Caki2 (cell line): Measurements from ENCODE around the gene PRKCH. TPM values are rescaled to one million over a fixed set of nuclear protein-coding genes. Genes with fewer than 3 reads are reported as not detected.
"Not testable (repeated sequence)": the region's sequence is repeated elsewhere in the genome, so short reads cannot be mapped to it uniquely, and the experiment has no call there.

ENCODE experiments used
- DNase-seq: peaks from one replicate; pipeline ENCODE4 v3.0.0-alpha.2; 2015; ENCODE audit warnings: low read depth
- in situ Hi-C: cut with HindIII; loops from 2 replicates; pipeline ENCODE4 v1.10.0; 2016; ENCODE audit warnings: low sequenced_read_pairs, low pct_unique_long_range_greater_than_20kb, mixed read lengths
- total RNA-seq: library from RNA; depleted of rRNA; stranded (reverse); fragments of >200 nt; shearing (Covaris generic); gene quantifications from 2 replicates; pipeline ENCODE4 v1.2.3, GENCODE V29; 2014; ENCODE audit warnings: low replicate concordance

Gene PRKCH
- total RNA-seq, 1 experiment from 2014 or later, result 1.6 TPM

- DNase-seq, result no peak
- in situ Hi-C loops, result no loop called here
Measured at GRCh38 chr14:61519106-61519505, 197.7 kb downstream of the PRKCH start.

- DNase-seq, result no peak
- in situ Hi-C loops, result no loop called here
Measured at GRCh38 chr14:61519735-61520134, 198.4 kb downstream of the PRKCH start.

- in situ Hi-C loops, result no loop called here
- DNase-seq, result no peak
Measured at GRCh38 chr14:61520576-61520975, 199.2 kb downstream of the PRKCH start.

- in situ Hi-C loops, result no loop called here
- DNase-seq, result no peak
Measured at GRCh38 chr14:61521773-61522172, 200.4 kb downstream of the PRKCH start.

- in situ Hi-C loops, result no loop called here
- DNase-seq, result no peak
Measured at GRCh38 chr14:61523751-61524150, 202.4 kb downstream of the PRKCH start.

- in situ Hi-C loops, result no loop called here
- peak; percentile 88 for DNase-seq
Measured at GRCh38 chr14:61524211-61524806, 202.9 kb downstream of the PRKCH start.

GRCh38 chr14:61524936-61525292, 203.5 kb downstream of the PRKCH start:
- DNase-seq, result no peak
- in situ Hi-C loops, result no loop called here

- in situ Hi-C loops, result no loop called here
- DNase-seq, result peak; percentile 93
Measured at GRCh38 chr14:61525293-61526011, 204.1 kb downstream of the PRKCH start.

- in situ Hi-C loops, result no loop called here
- no peak for DNase-seq
Measured at GRCh38 chr14:61526405-61527312, 205.3 kb downstream of the PRKCH start.

GRCh38 chr14:61527325-61528100, 206.1 kb downstream of the PRKCH start:
- DNase-seq, result peak; percentile 51
- in situ Hi-C loops, result no loop called here

- DNase-seq, result no peak
- in situ Hi-C loops, result no loop called here
Measured at GRCh38 chr14:61528591-61529021, 207.2 kb downstream of the PRKCH start.

- DNase-seq, in situ Hi-C loops: not testable (repeated sequence)
Measured at GRCh38 chr14:61529360-61529759, 208.0 kb downstream of the PRKCH start.

- in situ Hi-C loops, result no loop called here
Measured at GRCh38 chr14:61530296-61530695, 208.9 kb downstream of the PRKCH start.

GRCh38 chr14:61530896-61531295, 209.5 kb downstream of the PRKCH start:
- in situ Hi-C loops, result no loop called here
- no peak for DNase-seq

More at GRCh38 chr14:61530296-61530695, 208.9 kb downstream of the PRKCH start:
- no peak for DNase-seq

- DNase-seq, result no peak
- in situ Hi-C loops, result no loop called here
Measured at GRCh38 chr14:61531465-61532122, 210.2 kb downstream of the PRKCH start.

GRCh38 chr14:61532123-61532505, 210.7 kb downstream of the PRKCH start:
- DNase-seq, result no peak
- in situ Hi-C loops, result no loop called here

- DNase-seq, result no peak
- in situ Hi-C loops, result no loop called here
Measured at GRCh38 chr14:61532763-61533162, 211.4 kb downstream of the PRKCH start.
